Measurements from ENCODE around the gene NCOA7.
"Not testable (repeated sequence)": the region's sequence is repeated elsewhere in the genome, so short reads cannot be mapped to it uniquely, and the experiment has no call there.

NCOA7 gene

DNA sequence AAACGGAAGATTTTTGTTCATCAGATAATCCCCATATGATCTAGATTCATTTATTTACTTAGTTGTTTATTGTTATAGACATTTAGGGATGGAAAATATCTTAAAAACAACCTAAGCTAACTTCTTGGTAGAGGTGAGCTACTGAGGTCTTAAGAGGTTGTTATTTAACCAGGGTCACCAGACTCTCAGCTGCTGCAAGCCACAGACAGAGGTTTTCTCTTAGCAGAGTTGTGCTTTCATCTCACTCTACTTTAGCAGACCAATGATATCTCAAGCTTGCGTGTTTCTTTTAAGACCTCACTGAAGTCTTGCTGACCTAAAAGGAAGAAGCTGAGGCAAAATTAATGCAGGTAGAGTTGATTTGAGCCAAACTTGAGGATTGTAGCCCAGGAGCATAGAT lies 43.6 kb downstream of the NCOA7 start:
- no peaks in the 10 kb centered on the region for H3K9me3 ChIP-seq (ENCODE audit: insufficient read depth, low read depth, low read length)
- no peaks in the 10 kb centered on the region for H3K27me3 ChIP-seq (ENCODE audit: insufficient read depth, low read length)
- no peak overlapping the region for H3K9ac ChIP-seq (ENCODE audit: low read depth, low read length)
- H3K4me3 ChIP-seq (ENCODE audit: low read length) = no peak overlapping the region
- H3K27ac ChIP-seq (ENCODE audit: low read length) = no peak overlapping the region
- H3K36me3 ChIP-seq (ENCODE audit: insufficient read depth, low read depth, low read length) = no peaks in the 10 kb centered on the region
- no peaks in the 10 kb centered on the region for H3K4me1 ChIP-seq (ENCODE audit: insufficient read depth, low read length)

DNA sequence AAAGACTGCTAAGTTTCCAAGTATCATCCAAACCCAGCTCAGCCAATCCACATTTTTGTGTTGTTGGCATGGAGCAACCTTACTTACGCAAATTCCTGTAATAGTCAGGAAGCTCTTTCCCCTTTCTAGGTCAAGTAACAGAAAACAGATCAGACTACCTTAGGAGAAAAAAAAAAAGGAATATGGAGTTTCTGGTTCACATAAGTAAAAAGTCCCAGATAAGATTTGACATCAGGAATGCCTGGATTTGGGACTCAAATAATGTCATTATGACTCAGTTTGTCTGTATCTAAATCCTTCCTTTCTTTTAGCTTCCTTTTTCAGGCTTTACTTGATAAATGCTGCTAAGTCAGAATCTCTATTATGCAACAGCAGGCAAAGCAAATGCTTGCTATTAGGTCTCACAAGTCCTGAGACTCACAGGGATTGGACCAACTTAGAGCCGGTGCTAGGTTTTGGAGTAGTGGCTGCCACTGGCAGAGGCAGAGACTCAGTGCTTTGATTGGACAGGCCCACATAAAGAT lies 44.5 kb downstream of the NCOA7 start:
- no peaks in the 10 kb centered on the region for H3K4me1 ChIP-seq (ENCODE audit: insufficient read depth, low read length)
- H3K27ac ChIP-seq (ENCODE audit: low read length) = no peak overlapping the region
- H3K4me3 ChIP-seq (ENCODE audit: low read length) = no peak overlapping the region
- H3K9me3 ChIP-seq (ENCODE audit: insufficient read depth, low read depth, low read length) = no peaks in the 10 kb centered on the region
- no peaks in the 10 kb centered on the region for H3K36me3 ChIP-seq (ENCODE audit: insufficient read depth, low read depth, low read length)
- no peaks in the 10 kb centered on the region for H3K27me3 ChIP-seq (ENCODE audit: insufficient read depth, low read length)
- H3K9ac ChIP-seq (ENCODE audit: low read depth, low read length) = no peak overlapping the region

DNA sequence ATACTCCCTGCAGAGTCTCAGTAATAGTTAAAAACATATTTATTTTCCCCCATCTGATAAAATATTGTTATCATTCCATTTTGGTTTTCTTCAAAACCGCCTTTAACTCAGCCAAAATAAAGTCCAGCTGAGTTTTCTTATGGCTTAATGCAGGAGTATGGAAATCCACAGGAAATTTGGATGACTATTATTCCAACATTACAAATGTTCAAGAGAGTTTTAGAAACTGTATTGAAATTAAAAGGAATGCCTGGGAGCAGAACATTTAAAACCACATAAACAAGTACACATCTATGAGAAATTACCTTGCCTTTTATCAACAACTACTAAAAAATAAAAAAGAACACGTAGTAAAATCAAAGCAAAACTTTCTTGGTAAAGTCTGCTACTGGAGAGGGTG lies 45.7 kb downstream of the NCOA7 start:
- Histone ChIP-seq H3K4me3 (ENCODE audit: low read length) (no peak overlapping the region), H3K4me1 (ENCODE audit: insufficient read depth, low read length) (no peaks in the 10 kb centered on the region), H3K9me3 (ENCODE audit: insufficient read depth, low read depth, low read length) (no peaks in the 10 kb centered on the region), H3K27me3 (ENCODE audit: insufficient read depth, low read length) (no peaks in the 10 kb centered on the region), H3K36me3 (ENCODE audit: insufficient read depth, low read depth, low read length) (no peaks in the 10 kb centered on the region), H3K27ac (ENCODE audit: low read length) (no peak overlapping the region), H3K9ac (ENCODE audit: low read depth, low read length) (no peak overlapping the region)

DNA sequence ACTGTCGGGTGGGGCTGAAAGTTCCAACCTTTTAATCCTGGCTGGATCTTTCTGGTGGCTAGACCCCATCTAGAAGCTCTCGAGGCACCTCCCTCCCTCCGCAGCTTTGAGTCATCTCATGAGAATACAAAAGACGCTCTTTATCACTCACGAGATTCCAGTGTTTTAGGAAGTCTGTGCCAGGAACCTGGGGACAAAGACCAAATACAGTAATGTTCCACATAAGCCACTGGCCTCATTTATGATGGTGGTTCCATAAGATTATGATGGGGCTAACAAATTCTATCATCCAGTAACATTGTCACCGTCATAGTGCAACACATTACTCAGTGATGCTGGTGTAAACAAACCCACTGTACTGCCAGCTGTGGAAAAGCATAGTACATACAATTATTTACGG lies 48.7 kb downstream of the NCOA7 start:
- no peaks in the 10 kb centered on the region for H3K27me3 ChIP-seq (ENCODE audit: insufficient read depth, low read length)

DNA sequence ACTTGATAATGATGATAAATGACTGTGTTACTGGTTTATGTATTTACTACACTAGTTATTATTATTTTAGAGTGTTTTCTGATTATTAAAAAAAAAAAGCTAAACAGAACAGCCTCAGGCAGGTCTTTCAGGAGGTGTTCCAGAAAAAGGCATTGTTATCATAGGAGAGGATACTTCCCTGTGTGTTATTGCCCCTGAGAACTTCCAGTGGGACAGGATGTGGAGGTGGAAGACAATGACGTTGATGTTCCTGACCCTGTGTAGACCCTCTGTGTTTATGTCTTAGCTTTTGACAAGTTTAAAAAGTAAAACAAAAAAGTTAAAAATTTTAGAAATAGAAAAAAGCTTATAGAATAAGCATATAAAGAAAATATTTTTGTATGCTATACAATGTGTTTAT lies 49.1 kb downstream of the NCOA7 start:
- Histone ChIP-seq H3K36me3 (ENCODE audit: insufficient read depth, low read depth, low read length) (no peaks in the 10 kb centered on the region), H3K4me1 (ENCODE audit: insufficient read depth, low read length) (no peaks in the 10 kb centered on the region), H3K27ac (ENCODE audit: low read length) (no peak overlapping the region), H3K9ac (ENCODE audit: low read depth, low read length) (no peak overlapping the region), H3K4me3 (ENCODE audit: low read length) (no peak overlapping the region), H3K9me3 (ENCODE audit: insufficient read depth, low read depth, low read length) (no peaks in the 10 kb centered on the region), H3K27me3 (ENCODE audit: insufficient read depth, low read length) (no peaks in the 10 kb centered on the region)

More for the DNA sequence above, 48.7 kb downstream of the NCOA7 start:
- Histone ChIP-seq H3K4me1 (ENCODE audit: insufficient read depth, low read length) (no peaks in the 10 kb centered on the region), H3K4me3 (ENCODE audit: low read length) (no peak overlapping the region), H3K9ac (ENCODE audit: low read depth, low read length) (no peak overlapping the region), H3K27ac (ENCODE audit: low read length) (no peak overlapping the region), H3K36me3 (ENCODE audit: insufficient read depth, low read depth, low read length) (no peaks in the 10 kb centered on the region), H3K9me3 (ENCODE audit: insufficient read depth, low read depth, low read length) (no peaks in the 10 kb centered on the region)

DNA sequence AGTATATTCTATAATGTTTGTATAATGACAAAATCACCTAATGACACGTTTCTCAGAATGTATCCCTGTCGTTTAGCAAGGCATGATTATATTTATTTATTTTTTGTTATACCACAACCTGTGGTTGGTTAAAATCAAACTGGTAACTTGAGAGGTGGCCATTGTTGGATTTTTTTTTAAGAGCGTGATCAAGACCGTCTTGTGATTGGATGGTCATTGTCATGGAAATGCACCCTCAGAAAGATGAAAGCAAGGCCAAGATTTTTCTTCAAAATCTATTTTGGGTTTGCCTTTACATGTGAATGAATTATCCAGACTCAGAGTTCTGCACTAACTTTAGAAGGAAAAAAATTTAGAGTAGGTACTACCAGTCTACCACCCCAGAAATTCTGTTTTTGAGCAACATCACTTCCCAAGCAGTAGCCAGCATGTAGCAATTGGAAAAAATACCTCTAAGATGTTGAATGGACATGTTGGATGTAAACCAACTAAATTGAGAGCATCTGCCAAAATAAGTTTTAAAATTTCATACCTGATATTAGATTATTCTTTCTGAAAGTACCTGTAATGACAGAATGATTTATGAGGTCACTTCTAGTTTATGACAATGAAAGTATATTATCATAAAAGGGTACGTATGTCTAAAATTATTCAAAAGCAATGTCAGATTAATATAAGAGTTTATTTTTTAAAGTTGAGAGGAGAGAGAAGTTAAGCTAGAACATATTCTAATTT lies 50.8 kb downstream of the NCOA7 start:
- H3K27ac ChIP-seq (ENCODE audit: low read length) = no peak overlapping the region
- no peak overlapping the region for H3K4me3 ChIP-seq (ENCODE audit: low read length)
- no peaks in the 10 kb centered on the region for H3K9me3 ChIP-seq (ENCODE audit: insufficient read depth, low read depth, low read length)
- no peaks in the 10 kb centered on the region for H3K27me3 ChIP-seq (ENCODE audit: insufficient read depth, low read length)
- no peak overlapping the region for H3K9ac ChIP-seq (ENCODE audit: low read depth, low read length)
- no peaks in the 10 kb centered on the region for H3K36me3 ChIP-seq (ENCODE audit: insufficient read depth, low read depth, low read length)
- no peaks in the 10 kb centered on the region for H3K4me1 ChIP-seq (ENCODE audit: insufficient read depth, low read length)

DNA sequence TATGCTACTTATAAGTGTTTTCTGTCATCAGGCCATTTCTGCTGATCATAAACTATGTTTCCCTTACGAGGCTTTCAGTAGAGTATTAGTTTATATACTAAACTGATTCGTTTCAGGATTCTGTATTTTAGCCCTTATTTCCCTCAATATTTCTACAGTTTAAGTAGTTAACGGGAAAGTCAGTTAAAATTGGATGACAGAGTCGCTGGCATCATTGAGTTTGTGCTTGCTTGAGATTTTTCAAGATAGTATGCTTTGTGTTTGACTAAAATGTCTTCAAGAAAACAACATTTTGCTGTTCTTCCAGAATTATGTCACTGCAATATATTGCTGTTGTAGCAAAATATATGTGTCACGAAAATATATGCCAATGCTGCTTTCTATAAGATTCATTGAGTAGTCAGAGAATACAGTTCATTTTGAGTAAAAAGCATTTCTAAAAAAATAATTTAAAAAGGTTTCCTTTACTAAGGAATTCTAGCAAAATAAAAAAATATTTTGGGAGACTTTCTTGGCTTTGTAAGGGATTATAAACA lies 51.4 kb downstream of the NCOA7 start:
- Histone ChIP-seq H3K4me1 (ENCODE audit: insufficient read depth, low read length) (no peaks in the 10 kb centered on the region), H3K36me3 (ENCODE audit: insufficient read depth, low read depth, low read length) (no peaks in the 10 kb centered on the region), H3K4me3 (ENCODE audit: low read length) (no peak overlapping the region), H3K9me3 (ENCODE audit: insufficient read depth, low read depth, low read length) (no peaks in the 10 kb centered on the region), H3K27me3 (ENCODE audit: insufficient read depth, low read length) (no peaks in the 10 kb centered on the region), H3K9ac (ENCODE audit: low read depth, low read length) (no peak overlapping the region), H3K27ac (ENCODE audit: low read length) (no peak overlapping the region)

DNA sequence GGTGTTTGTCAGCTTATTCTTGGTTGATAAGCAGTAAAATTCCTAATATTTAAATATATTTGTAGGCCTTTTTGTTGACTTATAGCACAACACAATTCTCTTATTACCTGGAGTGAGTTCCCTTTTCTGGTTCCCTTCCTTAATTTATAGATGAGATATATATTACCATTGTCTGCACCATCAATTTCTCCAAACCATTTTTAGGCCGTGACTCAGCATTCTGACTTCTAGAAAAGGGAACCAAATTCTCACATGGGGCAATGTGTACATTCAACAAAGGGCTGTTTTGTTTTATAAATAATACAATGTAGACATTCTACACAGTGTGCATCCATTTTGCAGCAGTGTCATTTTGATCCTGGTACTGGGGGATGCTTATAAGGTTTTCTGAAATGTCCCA lies 52.8 kb downstream of the NCOA7 start:
- Histone ChIP-seq H3K4me3 (ENCODE audit: low read length) (no peak overlapping the region), H3K36me3 (ENCODE audit: insufficient read depth, low read depth, low read length) (no peaks in the 10 kb centered on the region), H3K9ac (ENCODE audit: low read depth, low read length) (no peak overlapping the region), H3K4me1 (ENCODE audit: insufficient read depth, low read length) (no peaks in the 10 kb centered on the region), H3K27ac (ENCODE audit: low read length) (no peak overlapping the region), H3K27me3 (ENCODE audit: insufficient read depth, low read length) (no peaks in the 10 kb centered on the region), H3K9me3 (ENCODE audit: insufficient read depth, low read depth, low read length) (no peaks in the 10 kb centered on the region)

DNA sequence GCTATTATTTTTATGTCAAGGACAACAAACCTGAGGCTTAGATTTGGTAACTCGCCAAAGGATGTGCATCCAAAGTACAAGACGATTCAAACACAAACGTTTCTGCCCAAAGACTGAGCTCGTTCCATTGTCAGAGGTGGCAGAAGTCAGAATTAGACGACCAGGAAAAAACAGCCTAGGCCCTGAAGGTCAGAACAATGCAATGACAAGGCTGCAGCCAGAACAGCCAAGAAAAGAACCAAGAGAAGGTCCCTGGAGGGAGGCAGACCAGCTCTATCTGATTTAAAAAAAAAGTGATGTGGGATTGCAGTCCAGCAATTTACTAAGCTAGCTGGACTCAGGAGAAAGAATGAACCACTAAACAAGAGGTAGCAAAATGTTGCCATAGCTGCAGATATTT lies 54.2 kb downstream of the NCOA7 start:
- Histone ChIP-seq H3K27ac (ENCODE audit: low read length) (no peak overlapping the region), H3K4me1 (ENCODE audit: insufficient read depth, low read length) (no peaks in the 10 kb centered on the region), H3K36me3 (ENCODE audit: insufficient read depth, low read depth, low read length) (no peaks in the 10 kb centered on the region), H3K9me3 (ENCODE audit: insufficient read depth, low read depth, low read length) (no peaks in the 10 kb centered on the region), H3K27me3 (ENCODE audit: insufficient read depth, low read length) (no peaks in the 10 kb centered on the region), H3K9ac (ENCODE audit: low read depth, low read length) (no peak overlapping the region), H3K4me3 (ENCODE audit: low read length) (no peak overlapping the region)

DNA sequence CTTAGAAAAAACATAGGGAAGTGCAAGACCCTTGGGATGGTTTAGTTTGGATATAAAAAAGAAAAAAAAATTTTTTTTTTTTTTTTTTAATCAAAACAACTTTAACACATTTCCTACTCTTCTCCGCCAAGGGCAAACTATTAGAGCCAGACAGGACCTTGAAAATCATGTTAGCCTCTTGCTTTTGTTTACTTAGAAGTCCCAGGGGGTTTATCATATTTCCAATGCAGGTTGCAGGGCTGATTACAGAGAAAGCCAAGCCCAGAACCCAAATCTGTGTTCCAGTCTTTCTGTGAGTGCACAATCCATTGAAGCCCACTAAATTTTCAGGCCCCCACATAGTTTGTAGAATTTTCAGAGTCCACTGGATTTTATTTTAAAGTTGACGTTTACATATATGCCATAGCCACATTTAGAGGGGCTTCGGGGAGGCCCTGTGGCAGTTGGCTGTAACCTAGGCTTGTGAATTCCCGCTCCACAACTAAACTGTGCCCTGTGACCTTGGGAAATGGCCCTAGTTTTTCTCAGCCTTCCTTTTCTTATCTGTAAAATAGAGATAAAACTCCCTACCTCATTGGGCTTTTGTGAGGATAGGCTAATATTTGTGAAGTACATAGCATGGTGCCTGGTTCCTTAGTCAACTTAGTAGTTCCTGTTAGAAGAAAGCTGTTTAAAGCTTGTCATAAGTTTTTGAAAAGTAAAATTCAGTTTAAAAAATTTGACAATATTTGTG lies 55.7 kb downstream of the NCOA7 start:
- Histone ChIP-seq H3K27me3 (ENCODE audit: insufficient read depth, low read length) (no peaks in the 10 kb centered on the region), H3K9me3 (ENCODE audit: insufficient read depth, low read depth, low read length) (no peaks in the 10 kb centered on the region), H3K27ac (ENCODE audit: low read length) (no peak overlapping the region), H3K4me1 (ENCODE audit: insufficient read depth, low read length) (no peaks in the 10 kb centered on the region), H3K4me3 (ENCODE audit: low read length) (no peak overlapping the region), H3K9ac (ENCODE audit: low read depth, low read length) (no peak overlapping the region), H3K36me3 (ENCODE audit: insufficient read depth, low read depth, low read length) (no peaks in the 10 kb centered on the region)

DNA sequence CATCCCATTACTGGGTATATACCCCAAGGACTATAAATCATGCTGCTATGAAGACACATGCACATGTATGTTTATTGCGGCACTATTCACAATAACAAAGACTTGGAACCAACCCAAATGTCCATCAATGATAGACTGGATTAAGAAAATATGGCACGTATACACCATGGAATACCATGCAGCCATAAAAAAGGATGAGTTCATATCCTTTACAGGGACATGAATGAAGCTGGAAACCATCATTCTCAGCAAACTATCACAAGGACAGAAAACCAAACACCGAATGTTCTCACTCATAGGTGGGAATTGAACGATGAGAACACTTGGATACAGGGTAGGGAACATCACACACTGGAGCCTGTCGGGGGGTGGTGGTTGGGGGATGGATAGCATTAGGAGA lies 57.5 kb downstream of the NCOA7 start:
- not testable (repeated sequence) for H3K9me3 ChIP-seq (ENCODE audit: insufficient read depth, low read depth, low read length); H3K27ac ChIP-seq (ENCODE audit: low read length); H3K4me3 ChIP-seq (ENCODE audit: low read length); H3K27me3 ChIP-seq (ENCODE audit: insufficient read depth, low read length); H3K9ac ChIP-seq (ENCODE audit: low read depth, low read length); H3K4me1 ChIP-seq (ENCODE audit: insufficient read depth, low read length); H3K36me3 ChIP-seq (ENCODE audit: insufficient read depth, low read depth, low read length)

DNA sequence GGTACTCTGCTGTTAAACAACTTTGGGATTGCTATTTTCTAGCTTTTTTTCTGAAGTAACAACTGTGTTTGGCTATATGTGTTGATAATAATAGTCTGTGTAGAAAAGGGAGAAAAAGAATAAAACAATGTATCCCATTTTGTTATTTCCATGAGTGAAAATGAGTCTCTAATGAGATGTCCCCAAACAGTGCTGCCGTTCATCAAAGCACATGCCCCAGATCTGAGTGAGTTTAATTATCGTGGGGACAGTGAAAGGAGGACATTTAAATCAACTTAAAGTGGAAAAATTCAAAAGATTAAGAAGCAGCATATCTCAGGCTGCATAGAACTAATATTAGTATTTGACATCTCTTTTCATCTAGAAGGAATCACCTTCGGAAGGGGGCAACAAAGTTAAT lies 59.6 kb downstream of the NCOA7 start:
- no peak overlapping the region for H3K4me3 ChIP-seq (ENCODE audit: low read length)
- no peaks in the 10 kb centered on the region for H3K36me3 ChIP-seq (ENCODE audit: insufficient read depth, low read depth, low read length)
- no peak overlapping the region for H3K9ac ChIP-seq (ENCODE audit: low read depth, low read length)
- no peaks in the 10 kb centered on the region for H3K27me3 ChIP-seq (ENCODE audit: insufficient read depth, low read length)
- no peaks in the 10 kb centered on the region for H3K9me3 ChIP-seq (ENCODE audit: insufficient read depth, low read depth, low read length)
- no peaks in the 10 kb centered on the region for H3K4me1 ChIP-seq (ENCODE audit: insufficient read depth, low read length)
- H3K27ac ChIP-seq (ENCODE audit: low read length) = no peak overlapping the region
